ENCODE data around the gene SLC29A4.
"Not testable (repeated sequence)": the region's sequence is repeated elsewhere in the genome, so short reads cannot be mapped to it uniquely, and the experiment has no call there.

Gene SLC29A4

GRCh38 chr7:5274441-5274840, 8.3 kb upstream of the SLC29A4 start:
- CTCF ChIA-PET, result no interaction called here
- DNase-seq (ENCODE audit: extremely low spot score), result no peak
- TF ChIP-seq SUZ12 (IDR thresholded peaks at IDR 0.05) (no peak), NFRKB (IDR thresholded peaks at IDR 0.05) (no peak), ARNT (IDR thresholded peaks at IDR 0.05) (no peak), CTBP1 (IDR thresholded peaks at IDR 0.05; ENCODE audit: borderline replicate concordance) (no peak), FOXA1 (IDR thresholded peaks at IDR 0.05) (no peak), ELF4 (IDR thresholded peaks at IDR 0.05) (no peak), PKNOX1 (IDR thresholded peaks at IDR 0.05) (no peak), FOXK2 (IDR thresholded peaks at IDR 0.05) (no peak), SP1 (IDR thresholded peaks at IDR 0.05) (no peak), L3MBTL2 (conservative IDR thresholded peaks at IDR 0.05) (no peak), LEF1 (IDR thresholded peaks at IDR 0.05; ENCODE audit: borderline replicate concordance) (no peak), BHLHE40 (IDR thresholded peaks at IDR 0.05; ENCODE audit: borderline replicate concordance) (no peak), FOXM1 (IDR thresholded peaks at IDR 0.05; ENCODE audit: borderline replicate concordance) (no peak), TARDBP (IDR thresholded peaks at IDR 0.05) (no peak), HDGF (IDR thresholded peaks at IDR 0.05; ENCODE audit: borderline replicate concordance) (no peak), ZNF384 (IDR thresholded peaks at IDR 0.05) (no peak)
- POLR2A ChIA-PET, result no interaction called here

- POLR2A ChIA-PET; CTCF ChIA-PET; DNase-seq (ENCODE audit: extremely low spot score): not testable (repeated sequence)
Measured at GRCh38 chr7:5274985-5275431, 7.7 kb upstream of the SLC29A4 start.

- DNase-seq (ENCODE audit: extremely low spot score); CTCF ChIA-PET; POLR2A ChIA-PET: not testable (repeated sequence)
Measured at GRCh38 chr7:5275510-5275909, 7.2 kb upstream of the SLC29A4 start.

- DNase-seq (ENCODE audit: extremely low spot score); CTCF ChIA-PET; POLR2A ChIA-PET: not testable (repeated sequence)
Measured at GRCh38 chr7:5276123-5276522, 6.6 kb upstream of the SLC29A4 start.

GRCh38 chr7:5276611-5277010, 6.1 kb upstream of the SLC29A4 start:
- CTCF ChIA-PET, result no interaction called here

GRCh38 chr7:5278766-5279165, 4.0 kb upstream of the SLC29A4 start:
- ChIA-PET POLR2A (no interaction called here), CTCF (interaction anchor here (0.6 to 1.7 kb wide), 2 partner anchors 39 to 452 kb away, joined by 3 to 6 read pairs; no protein-coding TSS in a partner anchor)
- TF ChIP-seq FOXM1 (IDR thresholded peaks at IDR 0.05; ENCODE audit: borderline replicate concordance) (no peak), CTBP1 (IDR thresholded peaks at IDR 0.05; ENCODE audit: borderline replicate concordance) (no peak), LEF1 (IDR thresholded peaks at IDR 0.05; ENCODE audit: borderline replicate concordance) (no peak), PKNOX1 (IDR thresholded peaks at IDR 0.05) (no peak), BHLHE40 (IDR thresholded peaks at IDR 0.05; ENCODE audit: borderline replicate concordance) (no peak), TARDBP (IDR thresholded peaks at IDR 0.05) (no peak), HDGF (IDR thresholded peaks at IDR 0.05; ENCODE audit: borderline replicate concordance) (no peak), ARNT (IDR thresholded peaks at IDR 0.05) (no peak), SUZ12 (IDR thresholded peaks at IDR 0.05) (no peak), L3MBTL2 (conservative IDR thresholded peaks at IDR 0.05) (no peak), SP1 (IDR thresholded peaks at IDR 0.05) (no peak), FOXA1 (IDR thresholded peaks at IDR 0.05) (no peak), NFRKB (IDR thresholded peaks at IDR 0.05) (no peak), ZNF384 (IDR thresholded peaks at IDR 0.05) (no peak), FOXK2 (IDR thresholded peaks at IDR 0.05) (no peak), ELF4 (IDR thresholded peaks at IDR 0.05) (no peak)
- DNase-seq (ENCODE audit: extremely low spot score), result no peak

More at GRCh38 chr7:5276611-5277010, 6.1 kb upstream of the SLC29A4 start:
- no peak for DNase-seq (ENCODE audit: extremely low spot score)
- TF ChIP-seq TARDBP (IDR thresholded peaks at IDR 0.05), result no peak
- no peak for TF ChIP-seq ZNF384 (IDR thresholded peaks at IDR 0.05)
- TF ChIP-seq L3MBTL2 (conservative IDR thresholded peaks at IDR 0.05), result no peak
- TF ChIP-seq FOXK2 (IDR thresholded peaks at IDR 0.05), result no peak
- TF ChIP-seq FOXA1 (IDR thresholded peaks at IDR 0.05), result no peak
- no peak for TF ChIP-seq HDGF (IDR thresholded peaks at IDR 0.05; ENCODE audit: borderline replicate concordance)
- no peak for TF ChIP-seq BHLHE40 (IDR thresholded peaks at IDR 0.05; ENCODE audit: borderline replicate concordance)
- TF ChIP-seq FOXM1 (IDR thresholded peaks at IDR 0.05; ENCODE audit: borderline replicate concordance), result no peak
- TF ChIP-seq ARNT (IDR thresholded peaks at IDR 0.05), result no peak
- no peak for TF ChIP-seq SP1 (IDR thresholded peaks at IDR 0.05)
- TF ChIP-seq LEF1 (IDR thresholded peaks at IDR 0.05; ENCODE audit: borderline replicate concordance), result no peak
- TF ChIP-seq SUZ12 (IDR thresholded peaks at IDR 0.05), result no peak
- TF ChIP-seq NFRKB (IDR thresholded peaks at IDR 0.05), result no peak
- TF ChIP-seq ELF4 (IDR thresholded peaks at IDR 0.05), result no peak
- TF ChIP-seq PKNOX1 (IDR thresholded peaks at IDR 0.05), result no peak
- TF ChIP-seq CTBP1 (IDR thresholded peaks at IDR 0.05; ENCODE audit: borderline replicate concordance), result no peak
- POLR2A ChIA-PET, result no interaction called here

- TF ChIP-seq FOXA1 (IDR thresholded peaks at IDR 0.05), result no peak
- TF ChIP-seq SP1 (IDR thresholded peaks at IDR 0.05), result no peak
- TF ChIP-seq HDGF (IDR thresholded peaks at IDR 0.05; ENCODE audit: borderline replicate concordance), result no peak
- ChIA-PET POLR2A (interaction anchor here (0.6 kb wide), 1 partner anchor 39 kb away, joined by 3 read pairs; no protein-coding TSS in a partner anchor), CTCF (interaction anchor here (0.6 to 0.7 kb wide), 2 partner anchors 86 to 1308 kb away, joined by 3 to 4 read pairs; no protein-coding TSS in a partner anchor)
- DNase-seq (ENCODE audit: extremely low spot score), result no peak
Measured at GRCh38 chr7:5279734-5280133, 3.0 kb upstream of the SLC29A4 start.

- DNase-seq (ENCODE audit: extremely low spot score); POLR2A ChIA-PET; CTCF ChIA-PET: not testable (repeated sequence)
Measured at GRCh38 chr7:5281598-5282500, 894 bp upstream of the SLC29A4 start.

Data from HEK293T (cell line).